Measurements from ENCODE around the gene BBC3. TPM values are rescaled to one million over a fixed set of nuclear protein-coding genes. Genes with fewer than 3 reads are reported as not detected.

The BBC3 gene
- total RNA-seq, 1 experiment from 2014 or later: 49.5 TPM

DNA sequence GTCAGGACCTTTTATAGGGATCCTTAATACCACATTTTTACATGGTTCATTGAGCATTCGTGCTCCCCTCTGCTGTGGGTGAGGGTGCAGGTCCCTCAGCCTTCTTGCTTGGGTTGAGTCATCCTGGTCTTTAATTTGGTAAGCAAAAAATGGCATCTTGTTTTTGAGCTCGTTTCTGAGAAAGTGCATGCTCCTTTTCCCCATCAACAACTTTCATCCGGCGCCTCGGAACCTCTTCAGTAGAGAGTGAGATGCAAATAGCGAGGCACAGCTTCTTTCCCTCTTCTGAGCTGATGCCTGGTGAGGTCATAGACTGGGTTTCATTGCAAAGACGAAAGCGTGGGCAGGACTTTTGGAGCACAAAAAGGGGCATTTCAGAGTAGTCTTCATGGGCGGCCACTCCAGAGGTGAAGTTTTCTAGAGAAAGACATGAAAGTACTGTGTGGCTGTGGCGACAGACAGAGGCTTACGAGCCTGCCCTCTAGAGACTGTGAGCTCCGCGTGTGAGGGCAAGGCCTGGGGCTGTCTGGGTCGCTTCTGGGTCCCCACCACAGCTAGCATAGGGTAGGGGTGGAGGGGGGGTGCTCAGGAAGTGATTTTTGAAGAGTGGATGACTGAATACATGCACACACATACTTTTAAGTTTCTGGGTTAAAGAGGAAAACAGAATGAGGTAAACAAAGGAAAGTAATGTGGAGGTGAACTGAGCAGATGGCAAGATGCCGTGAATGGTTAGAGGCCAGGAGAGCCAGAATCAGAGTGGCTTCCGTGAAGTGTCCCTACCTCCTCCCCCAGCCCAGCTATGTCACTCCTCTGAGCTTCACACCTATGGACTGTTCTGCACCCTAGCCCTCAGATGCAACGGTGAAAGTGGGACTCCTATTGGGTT, 44.3 kb downstream of the BBC3 start:
- TF ChIP-seq, protein P1, sequence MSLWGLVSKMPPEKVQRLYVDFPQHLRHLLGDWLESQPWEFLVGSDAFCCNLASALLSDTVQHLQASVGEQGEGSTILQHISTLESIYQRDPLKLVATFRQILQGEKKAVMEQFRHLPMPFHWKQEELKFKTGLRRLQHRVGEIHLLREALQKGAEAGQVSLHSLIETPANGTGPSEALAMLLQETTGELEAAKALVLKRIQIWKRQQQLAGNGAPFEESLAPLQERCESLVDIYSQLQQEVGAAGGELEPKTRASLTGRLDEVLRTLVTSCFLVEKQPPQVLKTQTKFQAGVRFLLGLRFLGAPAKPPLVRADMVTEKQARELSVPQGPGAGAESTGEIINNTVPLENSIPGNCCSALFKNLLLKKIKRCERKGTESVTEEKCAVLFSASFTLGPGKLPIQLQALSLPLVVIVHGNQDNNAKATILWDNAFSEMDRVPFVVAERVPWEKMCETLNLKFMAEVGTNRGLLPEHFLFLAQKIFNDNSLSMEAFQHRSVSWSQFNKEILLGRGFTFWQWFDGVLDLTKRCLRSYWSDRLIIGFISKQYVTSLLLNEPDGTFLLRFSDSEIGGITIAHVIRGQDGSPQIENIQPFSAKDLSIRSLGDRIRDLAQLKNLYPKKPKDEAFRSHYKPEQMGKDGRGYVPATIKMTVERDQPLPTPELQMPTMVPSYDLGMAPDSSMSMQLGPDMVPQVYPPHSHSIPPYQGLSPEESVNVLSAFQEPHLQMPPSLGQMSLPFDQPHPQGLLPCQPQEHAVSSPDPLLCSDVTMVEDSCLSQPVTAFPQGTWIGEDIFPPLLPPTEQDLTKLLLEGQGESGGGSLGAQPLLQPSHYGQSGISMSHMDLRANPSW (CRISPR knock-in tag; conservative IDR thresholded peaks at IDR 0.05; ENCODE audit: low read depth): no peak
- TF ChIP-seq ELF4 (CRISPR knock-in tag; IDR thresholded peaks at IDR 0.05; ENCODE audit: low read depth) (no peak), NR2C2 (CRISPR knock-in tag; IDR thresholded peaks at IDR 0.05) (no peak), TEAD4 (CRISPR knock-in tag; IDR thresholded peaks at IDR 0.05) (no peak), AR (CRISPR knock-in tag; IDR thresholded peaks at IDR 0.05) (no peak), FOXP1 (CRISPR knock-in tag; IDR thresholded peaks at IDR 0.05; ENCODE audit: borderline replicate concordance) (no peak), ZNF263 (CRISPR knock-in tag; IDR thresholded peaks at IDR 0.05; ENCODE audit: low read depth) (no peak), PRDM15 (CRISPR knock-in tag; IDR thresholded peaks at IDR 0.05) (no peak), SOX15 (CRISPR knock-in tag; IDR thresholded peaks at IDR 0.05) (no peak), ATF2 (CRISPR knock-in tag; IDR thresholded peaks at IDR 0.05; ENCODE audit: borderline replicate concordance, low read depth) (no peak), ZNF425 (CRISPR knock-in tag; conservative IDR thresholded peaks at IDR 0.05) (no peak), MXD4 (CRISPR knock-in tag; IDR thresholded peaks at IDR 0.05; ENCODE audit: borderline replicate concordance) (no peak)
- TF ChIP-seq, protein P2, sequence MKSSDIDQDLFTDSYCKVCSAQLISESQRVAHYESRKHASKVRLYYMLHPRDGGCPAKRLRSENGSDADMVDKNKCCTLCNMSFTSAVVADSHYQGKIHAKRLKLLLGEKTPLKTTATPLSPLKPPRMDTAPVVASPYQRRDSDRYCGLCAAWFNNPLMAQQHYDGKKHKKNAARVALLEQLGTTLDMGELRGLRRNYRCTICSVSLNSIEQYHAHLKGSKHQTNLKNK (CRISPR knock-in tag; IDR thresholded peaks at IDR 0.05): no peak
- TF ChIP-seq, protein P3, sequence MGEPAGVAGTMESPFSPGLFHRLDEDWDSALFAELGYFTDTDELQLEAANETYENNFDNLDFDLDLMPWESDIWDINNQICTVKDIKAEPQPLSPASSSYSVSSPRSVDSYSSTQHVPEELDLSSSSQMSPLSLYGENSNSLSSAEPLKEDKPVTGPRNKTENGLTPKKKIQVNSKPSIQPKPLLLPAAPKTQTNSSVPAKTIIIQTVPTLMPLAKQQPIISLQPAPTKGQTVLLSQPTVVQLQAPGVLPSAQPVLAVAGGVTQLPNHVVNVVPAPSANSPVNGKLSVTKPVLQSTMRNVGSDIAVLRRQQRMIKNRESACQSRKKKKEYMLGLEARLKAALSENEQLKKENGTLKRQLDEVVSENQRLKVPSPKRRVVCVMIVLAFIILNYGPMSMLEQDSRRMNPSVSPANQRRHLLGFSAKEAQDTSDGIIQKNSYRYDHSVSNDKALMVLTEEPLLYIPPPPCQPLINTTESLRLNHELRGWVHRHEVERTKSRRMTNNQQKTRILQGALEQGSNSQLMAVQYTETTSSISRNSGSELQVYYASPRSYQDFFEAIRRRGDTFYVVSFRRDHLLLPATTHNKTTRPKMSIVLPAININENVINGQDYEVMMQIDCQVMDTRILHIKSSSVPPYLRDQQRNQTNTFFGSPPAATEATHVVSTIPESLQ (CRISPR knock-in tag; IDR thresholded peaks at IDR 0.05): no peak
- Mint-ChIP-seq H3K27me3 (ENCODE audit: low read depth) (no peaks in the 10 kb centered on the region), H3K9me3 (no peaks in the 10 kb centered on the region), H3K27ac (peak overlapping the region; percentile 50), H3K36me3 (peaks cover 41% of the 10 kb centered on the region), H3K4me3 (no peak overlapping the region), H3K4me1 (peaks cover 13% of the 10 kb centered on the region; the same call in 1 of the 2 replicates)
- ChIA-PET CTCF (interaction anchor here (0.5 to 2.5 kb wide), 8 partner anchors 13 to 109 kb away, joined by 3 to 13 read pairs (median 4); no protein-coding TSS in a partner anchor), POLR2A (no interaction called here)
- ATAC-seq: peak; percentile 49
- no peak for DNase-seq (ENCODE audit: low spot score)

Data from WTC11 (cell line).